ENCODE results near the gene NEB.

The NEB gene

GRCh38 chr2:151727593-151728552 is 6.4 kb downstream of the NEB start:
- DNase-seq (ENCODE audit: low read depth) = no peak
- no peak overlapping the region for H3K4me3 ChIP-seq (ENCODE audit: control insufficient read depth, low read depth, low read length)
- no peak for TF ChIP-seq CTCF (conservative IDR thresholded peaks at IDR 0.05; ENCODE audit: control insufficient read depth, insufficient read depth, low read depth, low read length)

- no peak for DNase-seq (ENCODE audit: low read depth)
- H3K4me3 ChIP-seq (ENCODE audit: control insufficient read depth, low read depth, low read length) = no peak overlapping the region
- TF ChIP-seq CTCF (conservative IDR thresholded peaks at IDR 0.05; ENCODE audit: control insufficient read depth, insufficient read depth, low read depth, low read length) = no peak
Observed at GRCh38 chr2:151721161-151721560, 13.1 kb downstream of the NEB start.

GRCh38 chr2:151720521-151720920 is 13.8 kb downstream of the NEB start:
- no peak overlapping the region for H3K4me3 ChIP-seq (ENCODE audit: control insufficient read depth, low read depth, low read length)
- no peak for DNase-seq (ENCODE audit: low read depth)
- TF ChIP-seq CTCF (conservative IDR thresholded peaks at IDR 0.05; ENCODE audit: control insufficient read depth, insufficient read depth, low read depth, low read length) = no peak

- H3K4me3 ChIP-seq (ENCODE audit: control insufficient read depth, low read depth, low read length) = no peak overlapping the region
- DNase-seq (ENCODE audit: low read depth) = no peak
- no peak for TF ChIP-seq CTCF (conservative IDR thresholded peaks at IDR 0.05; ENCODE audit: control insufficient read depth, insufficient read depth, low read depth, low read length)
Observed at GRCh38 chr2:151718796-151719195, 15.5 kb downstream of the NEB start.

GRCh38 chr2:151718247-151718646 is 16.0 kb downstream of the NEB start:
- H3K4me3 ChIP-seq (ENCODE audit: control insufficient read depth, low read depth, low read length) = no peak overlapping the region
- TF ChIP-seq CTCF (conservative IDR thresholded peaks at IDR 0.05; ENCODE audit: control insufficient read depth, insufficient read depth, low read depth, low read length) = no peak
- no peak for DNase-seq (ENCODE audit: low read depth)

GRCh38 chr2:151716721-151717120 is 17.6 kb downstream of the NEB start:
- no peak for TF ChIP-seq CTCF (conservative IDR thresholded peaks at IDR 0.05; ENCODE audit: control insufficient read depth, insufficient read depth, low read depth, low read length)
- H3K4me3 ChIP-seq (ENCODE audit: control insufficient read depth, low read depth, low read length) = no peak overlapping the region
- no peak for DNase-seq (ENCODE audit: low read depth)
